Loucy (cell line): ENCODE results near the gene MYH7.
"Not testable (repeated sequence)": the region's sequence is repeated elsewhere in the genome, so short reads cannot be mapped to it uniquely, and the experiment has no call there.

Source experiments
- H2AFZ ChIP-seq: fragments of 200-600 bp; sonication (generic); 2 replicates; pipeline ENCODE4 v1.6.0; 2016; ENCODE audit warnings: antibody characterized with exemption, mild to moderate bottlenecking, low read length, moderate library complexity
- H3F3A ChIP-seq: fragments of 200-600 bp; 2 replicates; pipeline ENCODE4 v1.6.0; 2016; ENCODE audit warnings: antibody characterized with exemption, low read depth, mild to moderate bottlenecking
- H3K27me3 ChIP-seq: fragments of 200-600 bp; sonication (generic); 2 replicates; pipeline ENCODE4 v1.6.1; 2014; ENCODE audit warnings: low read length, mild to moderate bottlenecking; ENCODE audit not compliant: insufficient read depth, poor library complexity, severe bottlenecking
- H3K36me3 ChIP-seq: fragments of 200-600 bp; sonication (generic); 2 replicates; pipeline ENCODE4 v1.6.1; 2016; ENCODE audit warnings: low read length; ENCODE audit not compliant: insufficient read depth
- H3K4me1 ChIP-seq: fragments of 200-600 bp; sonication (generic); 2 replicates; pipeline ENCODE4 v1.5.1; 2014; ENCODE audit warnings: low read length, mild to moderate bottlenecking; ENCODE audit not compliant: insufficient read depth, poor library complexity, severe bottlenecking
- H3K4me2 ChIP-seq: fragments of 200-600 bp; sonication (generic); 2 replicates; pipeline ENCODE4 v1.6.0; 2014; ENCODE audit warnings: antibody characterized with exemption, low read length, low read depth, mild to moderate bottlenecking; ENCODE audit not compliant: poor library complexity, severe bottlenecking
- H3K4me3 ChIP-seq: fragments of 200-600 bp; sonication (generic); 2 replicates; pipeline ENCODE4 v1.5.1; 2014; ENCODE audit warnings: low read length, mild to moderate bottlenecking, mixed read lengths; ENCODE audit not compliant: poor library complexity, severe bottlenecking
- H3K79me2 ChIP-seq: fragments of 200-600 bp; sonication (generic); 2 replicates; pipeline ENCODE4 v1.6.1; 2014; ENCODE audit warnings: low read length; ENCODE audit not compliant: insufficient read depth
- H3K9ac ChIP-seq: fragments of 200-600 bp; sonication (generic); 2 replicates; pipeline ENCODE4 v1.6.0; 2014; ENCODE audit warnings: mild to moderate bottlenecking, low read depth, low read length, moderate library complexity; ENCODE audit not compliant: poor library complexity, severe bottlenecking
- H3K9me2 ChIP-seq: fragments of 200-600 bp; sonication (generic); replicated peaks from 2 replicates; pipeline ENCODE4 v1.6.1; 2016; ENCODE audit warnings: low read depth, low read length, mixed read lengths
- H3K9me3 ChIP-seq: fragments of 200-600 bp; sonication (generic); 2 replicates; pipeline ENCODE4 v1.6.1; 2014; ENCODE audit warnings: mild to moderate bottlenecking, antibody characterized with exemption, low read length, low read depth; ENCODE audit not compliant: insufficient read depth
- H4K20me1 ChIP-seq: fragments of 200-600 bp; sonication (generic); 2 replicates; pipeline ENCODE4 v1.6.0; 2014; ENCODE audit warnings: antibody characterized with exemption, low read length, mild to moderate bottlenecking; ENCODE audit not compliant: insufficient read depth, poor library complexity, severe bottlenecking
- CTCF ChIP-seq: fragments of 200-600 bp; sonication (generic); conservative IDR thresholded peaks from 2 replicates; pipeline ENCODE4 v1.5.1; 2014; ENCODE audit warnings: mild to moderate bottlenecking, antibody characterized with exemption, low read length
- EZH2phosphoT487 ChIP-seq: fragments of 200-600 bp; IDR thresholded peaks from 2 replicates; pipeline ENCODE4 v1.6.1; 2018; ENCODE audit warnings: antibody characterized with exemption, mild to moderate bottlenecking, moderate library complexity, borderline replicate concordance

MYH7 gene

GRCh38 chr14:23402296-23403138, 32.9 kb downstream of the MYH7 start:
- H4K20me1 ChIP-seq: no peaks in the 10 kb centered on the region
- no peaks in the 10 kb centered on the region for H3K27me3 ChIP-seq
- no peaks in the 10 kb centered on the region for H3K4me1 ChIP-seq
- no peaks in the 10 kb centered on the region for H3K9me3 ChIP-seq
- TF ChIP-seq CTCF (no peak), EZH2phosphoT487 (no peak)
- no peak overlapping the region for H2AFZ ChIP-seq
- no peak overlapping the region for H3K4me2 ChIP-seq
- H3K36me3 ChIP-seq: no peaks in the 10 kb centered on the region
- no peak overlapping the region for H3K9ac ChIP-seq
- H3K79me2 ChIP-seq: no peaks in the 10 kb centered on the region
- no peaks in the 10 kb centered on the region for H3F3A ChIP-seq
- no peak overlapping the region for H3K4me3 ChIP-seq
- no peaks in the 10 kb centered on the region for H3K9me2 ChIP-seq

GRCh38 chr14:23401291-23401690, 34.2 kb downstream of the MYH7 start:
- Histone ChIP-seq H2AFZ (no peak overlapping the region), H3K4me1 (no peaks in the 10 kb centered on the region), H3K79me2 (no peaks in the 10 kb centered on the region), H3K36me3 (no peaks in the 10 kb centered on the region), H3F3A (no peaks in the 10 kb centered on the region), H3K27me3 (no peaks in the 10 kb centered on the region), H3K9me3 (no peaks in the 10 kb centered on the region), H3K4me2 (no peak overlapping the region), H4K20me1 (no peaks in the 10 kb centered on the region), H3K4me3 (no peak overlapping the region), H3K9me2 (no peaks in the 10 kb centered on the region), H3K9ac (no peak overlapping the region)
- TF ChIP-seq EZH2phosphoT487 (no peak), CTCF (no peak)

- not testable (repeated sequence) for H4K20me1 ChIP-seq, H3K4me1 ChIP-seq, H3F3A ChIP-seq, H3K9ac ChIP-seq, H3K79me2 ChIP-seq, H3K4me2 ChIP-seq, H3K9me2 ChIP-seq, H3K27me3 ChIP-seq, H3K9me3 ChIP-seq, H3K36me3 ChIP-seq, H2AFZ ChIP-seq, H3K4me3 ChIP-seq
Measured at GRCh38 chr14:23400496-23401149, 34.8 kb downstream of the MYH7 start.
